GM18858 (cell line): ENCODE measurements around the gene UGT1A3.
"Not testable (repeated sequence)": the region's sequence is repeated elsewhere in the genome, so short reads cannot be mapped to it uniquely, and the experiment has no call there.

Experiments used
- ATAC-seq: cut with Tn5 transposase; IDR thresholded peaks from one replicate; pipeline ENCODE4 v1.9.1; 2021; ENCODE audit not compliant: unreplicated experiment

UGT1A3 gene

DNA sequence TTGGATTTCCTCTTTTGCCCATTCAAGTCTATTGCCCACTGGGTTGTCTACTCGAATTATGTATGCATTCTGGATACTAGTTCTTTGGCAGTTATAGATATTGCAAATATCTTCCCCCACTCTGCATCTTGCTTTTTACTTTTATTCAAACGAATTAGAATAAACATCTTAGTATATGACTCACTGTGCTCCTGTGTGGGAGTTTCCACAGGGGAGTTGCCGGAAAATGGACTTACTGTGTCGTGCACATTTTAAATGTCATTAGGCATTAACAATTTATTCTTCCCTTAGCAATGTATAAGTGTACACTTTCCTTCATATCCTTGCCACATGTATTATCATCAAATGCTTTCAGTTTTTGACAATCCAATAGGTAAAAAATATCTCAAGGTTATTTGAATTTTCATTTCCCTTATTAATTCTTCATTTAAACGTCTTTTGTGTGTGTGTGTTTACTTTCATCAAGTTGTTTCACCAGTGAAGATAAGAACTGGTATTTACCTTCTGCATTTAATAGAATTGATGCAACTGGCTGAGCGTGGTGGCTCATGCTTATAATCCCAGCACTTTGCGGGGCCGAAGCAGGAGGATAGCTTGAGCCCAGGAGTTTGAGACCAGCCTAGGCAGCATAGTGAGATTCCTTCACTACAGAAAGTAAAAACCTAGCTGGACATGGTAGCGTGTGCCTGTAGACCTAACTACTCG lies 20.8 kb upstream of the UGT1A3 start:
- ATAC-seq, result no peak

GRCh38 chr2:233708942-233709341 lies 19.9 kb upstream of the UGT1A3 start:
- no peak for ATAC-seq

DNA sequence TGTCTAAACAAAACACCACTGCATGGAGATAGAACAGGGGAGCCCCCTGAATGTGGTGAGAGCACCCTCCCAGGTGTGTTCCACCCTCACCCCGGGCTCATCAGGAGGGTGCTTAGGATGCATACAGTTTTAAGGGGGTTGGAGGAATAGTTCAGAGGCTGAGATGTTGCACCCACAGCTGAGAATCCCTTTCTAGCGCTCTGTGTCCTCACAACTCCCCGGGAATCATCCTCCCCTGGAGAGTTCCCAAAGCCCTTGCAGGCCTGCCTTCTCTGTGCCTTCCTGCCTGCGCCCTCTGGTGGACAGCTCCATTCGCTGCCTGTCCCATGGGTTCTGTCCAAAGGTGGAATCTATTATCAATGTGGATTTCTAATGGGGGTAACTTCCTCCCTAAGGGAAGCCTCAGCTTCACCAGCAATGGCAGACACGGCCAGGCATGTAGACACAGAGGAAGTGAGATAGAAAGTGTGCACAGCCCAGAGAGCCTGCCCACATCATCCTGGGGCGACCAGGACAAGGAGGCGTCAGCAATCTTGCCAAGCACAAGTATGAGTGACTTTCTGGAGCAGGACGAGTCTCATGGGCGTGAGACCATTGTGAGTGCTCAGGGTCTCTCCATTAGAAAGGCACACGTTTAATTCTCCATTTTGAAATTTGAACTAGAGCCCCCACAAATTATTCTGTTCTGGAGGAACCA lies 17.4 kb upstream of the UGT1A3 start:
- ATAC-seq, result no peak

GRCh38 chr2:233712611-233713261 lies 16.1 kb upstream of the UGT1A3 start, which contains the start of gene UGT1A5:
TSS of gene UGT1A5 (plus strand) at chr2:233712907. CDS start at chr2:233712992, 85 bp downstream.
- no peak for ATAC-seq

- no peak for ATAC-seq
Measured at GRCh38 chr2:233713262-233713615, 15.6 kb upstream of the UGT1A3 start.

- no peak for ATAC-seq
Measured at GRCh38 chr2:233714121-233714520, 14.7 kb upstream of the UGT1A3 start.

GRCh38 chr2:233718552-233718951 lies 10.3 kb upstream of the UGT1A3 start, which contains the start of gene UGT1A4:
TSS of gene UGT1A4 (plus strand) at chr2:233718736. CDS start at chr2:233718821, 85 bp downstream.
- no peak for ATAC-seq

GRCh38 chr2:233736868-233737653 lies 8.2 kb downstream of the UGT1A3 start:
- ATAC-seq, result not testable (repeated sequence)

- ATAC-seq, result no peak
Measured at GRCh38 chr2:233740870-233741269, 12.0 kb downstream of the UGT1A3 start.

DNA sequence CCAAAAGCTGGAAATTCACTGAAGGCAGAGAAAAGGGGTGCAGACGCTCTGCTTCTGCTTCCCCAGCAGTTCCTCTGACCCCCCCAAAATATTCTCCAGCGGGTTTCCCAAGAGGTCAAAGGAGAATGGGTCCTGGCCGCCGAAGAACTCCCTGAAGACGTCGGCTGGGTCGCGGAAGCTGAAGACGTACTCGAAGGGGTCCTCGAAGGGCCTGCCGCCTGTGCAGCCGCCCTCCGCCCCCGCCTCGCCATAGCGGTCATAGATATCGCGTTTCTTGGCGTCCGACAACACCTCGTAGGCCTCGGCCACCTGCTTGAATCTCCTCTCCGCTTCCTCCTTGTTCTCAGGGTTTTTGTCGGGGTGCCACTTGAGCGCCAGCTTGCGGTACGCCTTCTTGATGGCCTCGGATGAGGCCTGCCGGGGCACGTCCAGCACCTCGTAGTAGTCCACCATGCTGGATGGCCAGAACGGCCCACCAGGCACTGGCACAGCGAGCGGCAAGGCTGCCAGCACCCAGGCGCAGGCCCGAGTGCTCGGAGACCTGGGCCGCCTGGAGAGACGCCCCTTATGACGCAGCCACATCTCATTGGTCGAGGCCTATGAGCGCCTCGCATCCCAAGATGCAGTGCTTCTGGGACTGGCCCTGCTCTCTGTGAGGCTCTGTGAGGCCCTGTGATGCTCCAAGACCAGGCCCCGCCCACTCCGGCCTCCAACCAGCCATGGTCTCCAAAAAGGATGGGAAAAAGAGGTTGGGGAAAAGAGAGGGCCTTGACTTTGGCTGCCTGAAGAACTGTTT lies 14.8 kb downstream of the UGT1A3 start:
- ATAC-seq, result no peak

- ATAC-seq, result no peak
Measured at GRCh38 chr2:233745073-233745755, 16.4 kb downstream of the UGT1A3 start.

- not testable (repeated sequence) for ATAC-seq
Measured at GRCh38 chr2:233745838-233746237, 17.0 kb downstream of the UGT1A3 start.

GRCh38 chr2:233746475-233747282 lies 17.8 kb downstream of the UGT1A3 start:
- no peak for ATAC-seq

DNA sequence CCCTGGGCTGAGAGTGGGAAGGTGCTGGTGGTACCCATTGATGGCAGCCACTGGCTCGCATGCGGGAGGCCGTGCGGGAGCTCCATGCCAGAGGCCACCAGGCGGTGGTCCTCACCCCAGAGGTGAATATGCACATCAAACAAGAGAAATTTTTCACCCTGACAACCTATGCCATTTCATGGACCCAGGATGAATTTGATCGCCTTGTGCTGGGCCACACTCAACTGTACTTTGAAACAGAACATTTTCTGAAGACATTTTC lies 18.4 kb downstream of the UGT1A3 start:
- no peak for ATAC-seq

DNA sequence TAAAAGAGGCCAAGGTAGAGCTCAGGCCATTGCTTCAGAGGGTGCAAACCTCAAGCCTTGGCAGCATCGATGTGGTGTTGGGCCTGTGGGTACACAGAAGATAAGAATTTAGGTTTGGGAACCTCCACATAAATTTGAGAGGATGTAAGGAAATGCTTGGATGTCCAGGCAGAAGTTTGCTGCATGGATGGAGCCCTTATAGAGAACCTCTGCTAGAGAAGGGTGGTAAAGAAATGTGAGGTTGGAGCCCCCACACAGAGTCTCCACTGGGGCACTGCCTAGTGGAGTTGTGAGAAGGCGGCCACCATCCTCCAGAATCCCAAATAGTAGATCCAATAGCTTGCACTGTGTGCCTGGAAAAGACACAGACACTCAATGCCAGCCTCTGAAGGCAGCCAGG lies 21.8 kb downstream of the UGT1A3 start:
- not testable (repeated sequence) for ATAC-seq

GRCh38 chr2:233751212-233752009 lies 22.6 kb downstream of the UGT1A3 start:
- ATAC-seq, result not testable (repeated sequence)

- ATAC-seq, result no peak
Measured at GRCh38 chr2:233754872-233755611, 26.2 kb downstream of the UGT1A3 start.
